ENCODE results near the gene GMDS. TPM values are rescaled to one million over a fixed set of nuclear protein-coding genes. Genes with fewer than 3 reads are reported as not detected.
"Not testable (repeated sequence)": the region's sequence is repeated elsewhere in the genome, so short reads cannot be mapped to it uniquely, and the experiment has no call there.

GMDS gene
- total RNA-seq, 1 donor from 2014 or later, result 7.2 TPM

- DNase-seq, result no peak
- no peak overlapping the region for H3K27ac ChIP-seq (replicated peaks)
- no peaks in the 10 kb centered on the region for H3K36me3 ChIP-seq
- H3K4me3 ChIP-seq, result no peak overlapping the region
- TF ChIP-seq CTCF (IDR thresholded peaks at IDR 0.05; ENCODE audit: borderline replicate concordance), result no peak
- H3K4me1 ChIP-seq, result no peaks in the 10 kb centered on the region
- H3K27me3 ChIP-seq (ENCODE audit: low read depth), result no peaks in the 10 kb centered on the region
- H3K9me3 ChIP-seq (replicated peaks), result peaks cover 11% of the 10 kb centered on the region
- intact Hi-C loops (cut with micrococcal nuclease), result no loop called here
These were observed 398.8 kb downstream of the GMDS start for GRCh38 chr6:1846611-1847010.

GRCh38 chr6:1845543-1845942 lies 399.9 kb downstream of the GMDS start:
- H3K4me1 ChIP-seq; DNase-seq; H3K27me3 ChIP-seq (ENCODE audit: low read depth); H3K4me3 ChIP-seq; intact Hi-C loops (cut with micrococcal nuclease); H3K36me3 ChIP-seq; H3K27ac ChIP-seq (replicated peaks): not testable (repeated sequence)
- H3K9me3 ChIP-seq (replicated peaks), result peaks cover 11% of the 10 kb centered on the region

- Histone ChIP-seq H3K36me3 (no peaks in the 10 kb centered on the region), H3K27me3 (ENCODE audit: low read depth) (no peaks in the 10 kb centered on the region), H3K4me1 (peaks cover 11% of the 10 kb centered on the region), H3K9me3 (replicated peaks) (peaks cover 11% of the 10 kb centered on the region), H3K27ac (replicated peaks) (no peak overlapping the region), H3K4me3 (no peak overlapping the region)
- no peak for TF ChIP-seq CTCF (IDR thresholded peaks at IDR 0.05; ENCODE audit: borderline replicate concordance)
- intact Hi-C loops (cut with micrococcal nuclease), result no loop called here
- DNase-seq, result no peak
These were observed 403.1 kb downstream of the GMDS start for GRCh38 chr6:1842334-1842733.

GRCh38 chr6:1841136-1841535 lies 404.3 kb downstream of the GMDS start:
- no peak overlapping the region for H3K4me3 ChIP-seq
- no peaks in the 10 kb centered on the region for H3K36me3 ChIP-seq
- peaks cover 11% of the 10 kb centered on the region for H3K4me1 ChIP-seq
- H3K27ac ChIP-seq (replicated peaks), result no peak overlapping the region
- peaks cover 8% of the 10 kb centered on the region for H3K9me3 ChIP-seq (replicated peaks)
- no peaks in the 10 kb centered on the region for H3K27me3 ChIP-seq (ENCODE audit: low read depth)
- intact Hi-C loops (cut with micrococcal nuclease), result no loop called here
- no peak for DNase-seq
- TF ChIP-seq CTCF (IDR thresholded peaks at IDR 0.05; ENCODE audit: borderline replicate concordance), result no peak

- no peak for DNase-seq
- Histone ChIP-seq H3K36me3 (no peaks in the 10 kb centered on the region), H3K27me3 (ENCODE audit: low read depth) (no peaks in the 10 kb centered on the region), H3K4me3 (no peak overlapping the region), H3K4me1 (peaks cover 11% of the 10 kb centered on the region), H3K27ac (replicated peaks) (no peak overlapping the region), H3K9me3 (replicated peaks) (peaks cover 3% of the 10 kb centered on the region)
- no peak for TF ChIP-seq CTCF (IDR thresholded peaks at IDR 0.05; ENCODE audit: borderline replicate concordance)
- intact Hi-C loops (cut with micrococcal nuclease), result no loop called here
These were observed 404.8 kb downstream of the GMDS start for GRCh38 chr6:1840491-1841121.

GRCh38 chr6:1839361-1839760 lies 406.0 kb downstream of the GMDS start:
- H3K9me3 ChIP-seq (replicated peaks), result no peaks in the 10 kb centered on the region
- intact Hi-C loops (cut with micrococcal nuclease), result no loop called here
- DNase-seq, result no peak
- H3K27me3 ChIP-seq (ENCODE audit: low read depth), result no peaks in the 10 kb centered on the region
- peaks cover 11% of the 10 kb centered on the region for H3K4me1 ChIP-seq
- no peak overlapping the region for H3K4me3 ChIP-seq
- H3K27ac ChIP-seq (replicated peaks), result no peak overlapping the region
- TF ChIP-seq CTCF (IDR thresholded peaks at IDR 0.05; ENCODE audit: borderline replicate concordance), result no peak
- no peaks in the 10 kb centered on the region for H3K36me3 ChIP-seq

Data from left ventricle myocardium inferior (tissue), 1 donor.